SIG-M5 treated with dmso at 0.1 percent for 504 hours (cell line): ENCODE data around the gene ARMH1.
"Not testable (repeated sequence)": the region's sequence is repeated elsewhere in the genome, so short reads cannot be mapped to it uniquely, and the experiment has no call there.

Experiments
- DNase-seq: peaks from one replicate; lab custom pipeline; 2025; ENCODE audit not compliant: unreplicated experiment; lab: John Stamatoyannopoulos, UW

Gene ARMH1

GRCh38 chr1:44664730-44665370 is 9.7 kb upstream of the ARMH1 start:
- no peak for DNase-seq

- DNase-seq: not testable (repeated sequence)
Observed at GRCh38 chr1:44666719-44667118, 7.8 kb upstream of the ARMH1 start.

GRCh38 chr1:44670751-44671640 is 3.5 kb upstream of the ARMH1 start:
- DNase-seq: no peak

GRCh38 chr1:44672254-44672955 is 2.1 kb upstream of the ARMH1 start:
- DNase-seq: peak; percentile 98

- DNase-seq: no peak
Observed at GRCh38 chr1:44672961-44673674, 1.4 kb upstream of the ARMH1 start.

GRCh38 chr1:44673675-44674112 is 820 bp upstream of the ARMH1 start:
- DNase-seq: no peak

GRCh38 chr1:44675186-44675585 is 672 bp downstream of the ARMH1 start:
- DNase-seq: no peak

GRCh38 chr1:44676484-44677200 is 2.1 kb downstream of the ARMH1 start:
- peak; percentile 98 for DNase-seq

- DNase-seq: peak; percentile 69
Observed at GRCh38 chr1:44677201-44677766, 2.8 kb downstream of the ARMH1 start.

- no peak for DNase-seq
Observed at GRCh38 chr1:44678120-44678519, 3.6 kb downstream of the ARMH1 start.

- no peak for DNase-seq
Observed at GRCh38 chr1:44678626-44679025, 4.1 kb downstream of the ARMH1 start.

GRCh38 chr1:44679468-44679867 is 5.0 kb downstream of the ARMH1 start:
- no peak for DNase-seq

- DNase-seq: peak; percentile 37
Observed at GRCh38 chr1:44681905-44682882, 7.7 kb downstream of the ARMH1 start.

GRCh38 chr1:44682883-44683265 is 8.4 kb downstream of the ARMH1 start:
- no peak for DNase-seq

- peak; percentile 65 for DNase-seq
Observed at GRCh38 chr1:44684525-44684924, 10.0 kb downstream of the ARMH1 start.

GRCh38 chr1:44685218-44685617 is 10.7 kb downstream of the ARMH1 start:
- DNase-seq: no peak

- DNase-seq: no peak
Observed at GRCh38 chr1:44685881-44686280, 11.4 kb downstream of the ARMH1 start.

GRCh38 chr1:44688760-44689446 is 14.4 kb downstream of the ARMH1 start:
- DNase-seq: no peak

GRCh38 chr1:44689447-44689765 is 14.9 kb downstream of the ARMH1 start:
- DNase-seq: no peak
